ENCODE results near the gene HIGD2A.

HIGD2A gene

GRCh38 chr5:176369934-176370711, 18.4 kb upstream of the HIGD2A start:
- DNase-seq (ENCODE audit: low read depth in 2 of 2) = no peak

DNA sequence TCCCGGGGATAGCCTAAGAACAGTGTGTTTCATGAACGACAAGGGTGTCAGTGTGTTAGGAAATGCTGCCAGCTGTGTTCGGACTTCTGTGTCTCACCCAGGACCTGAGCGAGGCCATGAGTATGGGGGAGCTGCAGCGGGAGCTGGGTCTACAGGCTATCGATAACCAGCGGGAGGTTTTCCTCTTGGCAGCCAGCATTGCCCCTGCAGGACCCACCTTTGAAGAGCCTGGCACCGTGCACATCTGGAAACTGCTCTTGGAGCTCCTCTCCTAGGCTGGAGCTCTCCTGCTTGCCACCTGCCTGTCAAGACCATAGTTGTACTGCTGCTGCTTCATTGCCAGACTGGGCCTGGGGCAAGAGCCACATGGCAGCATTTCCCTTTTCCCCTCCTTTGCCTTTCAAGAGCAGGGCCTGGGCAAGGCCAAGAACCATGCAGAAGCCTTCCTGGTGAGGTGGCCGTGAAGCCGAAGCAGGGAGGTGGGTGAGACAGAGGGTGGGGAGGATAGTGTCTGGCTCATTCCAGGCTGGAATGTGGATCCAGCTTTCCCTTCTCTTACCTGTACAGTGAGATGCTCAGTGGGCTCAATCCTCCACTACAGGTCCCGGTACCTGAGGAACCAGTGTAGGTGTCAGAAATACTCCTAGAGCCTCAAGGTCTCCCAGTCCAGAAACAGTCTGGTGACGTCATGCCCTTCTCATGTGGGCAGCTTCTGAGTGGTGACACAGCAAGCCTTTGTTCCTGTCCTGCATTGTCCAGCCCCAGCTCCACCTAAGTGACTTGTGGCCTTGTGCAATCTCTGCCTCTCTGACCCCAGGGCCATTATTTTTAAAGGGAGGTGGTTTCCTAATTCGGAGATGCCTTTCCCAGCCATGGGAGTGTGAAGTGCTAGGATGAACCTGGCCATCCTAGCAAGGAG, 16.7 kb upstream of the HIGD2A start:
- DNase-seq (ENCODE audit: low read depth in 2 of 2) = no peak

- no peak for DNase-seq (ENCODE audit: low read depth in 2 of 2)
Observed at GRCh38 chr5:176373100-176373818, 15.3 kb upstream of the HIGD2A start.

GRCh38 chr5:176379881-176380280, 8.7 kb upstream of the HIGD2A start:
- no peak for DNase-seq (ENCODE audit: low read depth in 2 of 2)

DNA sequence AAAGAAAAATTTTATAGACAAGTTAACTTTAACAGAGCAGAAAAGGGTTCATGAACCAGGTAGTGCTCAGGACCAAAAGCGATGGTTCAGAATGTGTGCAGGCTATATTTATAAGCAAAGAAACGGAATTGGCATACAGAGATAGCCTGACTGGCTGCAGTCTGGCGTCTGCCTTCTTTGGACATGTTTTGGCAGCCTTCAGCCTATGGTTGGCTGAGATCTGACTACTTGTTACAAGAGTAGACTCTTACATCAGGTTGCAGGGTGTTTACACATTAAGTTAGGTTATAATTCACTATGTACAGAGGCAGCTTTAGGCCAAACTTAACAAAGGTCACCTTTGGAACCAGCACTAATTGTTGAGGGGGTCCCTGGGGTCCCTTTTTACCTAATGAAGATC, 7.1 kb upstream of the HIGD2A start:
- DNase-seq (ENCODE audit: low read depth in 2 of 2) = no peak

DNA sequence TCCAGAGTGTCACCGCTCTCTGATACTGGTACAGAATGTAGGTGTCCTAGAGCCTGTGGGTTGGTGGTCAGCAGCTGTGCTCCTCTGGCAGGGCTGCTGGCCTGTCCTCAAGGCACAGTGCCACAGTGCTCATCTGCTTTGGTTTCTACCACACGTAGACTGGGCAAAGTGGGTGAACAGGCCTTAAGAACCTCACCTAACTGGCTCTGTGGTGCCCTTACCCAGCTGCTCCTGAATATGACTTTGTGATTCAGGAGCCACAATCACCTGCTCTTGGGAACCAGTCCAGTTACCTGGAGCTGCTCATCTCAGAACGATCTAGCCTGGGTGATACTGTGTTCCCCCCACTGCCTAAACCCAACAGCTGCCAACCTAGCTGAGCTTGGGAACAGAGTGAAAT, 6.6 kb upstream of the HIGD2A start:
- no peak for DNase-seq (ENCODE audit: low read depth in 2 of 2)

GRCh38 chr5:176382721-176383120, 5.8 kb upstream of the HIGD2A start:
- no peak for DNase-seq (ENCODE audit: low read depth in 2 of 2)

DNA sequence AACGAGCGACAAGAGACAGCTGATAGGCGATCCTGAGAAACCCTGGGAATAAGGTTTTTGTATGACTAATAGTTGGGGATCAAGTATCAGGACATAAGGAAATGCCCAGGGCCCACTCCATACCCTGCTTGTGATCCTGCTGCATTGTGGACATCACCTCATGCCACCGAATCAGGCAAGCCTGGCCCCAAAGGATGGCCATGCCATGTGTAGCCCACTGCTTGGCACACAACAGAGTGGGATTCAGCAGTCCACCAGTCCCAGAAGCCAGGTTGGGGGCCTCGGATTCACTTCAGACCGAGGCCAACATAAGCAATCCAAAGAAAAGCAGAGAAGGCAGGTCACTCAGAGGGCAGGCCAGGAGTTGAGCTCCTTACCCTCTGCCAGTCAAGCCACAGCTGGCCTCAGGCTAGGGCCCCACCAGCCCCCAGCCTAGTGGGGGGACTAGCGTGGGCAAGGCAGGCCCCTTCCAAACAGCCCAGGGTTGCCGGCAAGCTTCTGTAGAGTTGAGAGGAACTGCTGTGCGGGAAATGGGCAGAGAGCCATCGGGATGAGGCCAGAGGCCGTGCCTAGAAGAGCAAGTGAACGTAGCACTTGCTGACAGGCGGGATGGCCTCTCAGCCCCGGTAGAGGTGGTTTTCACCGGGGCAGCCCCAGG, 5.2 kb upstream of the HIGD2A start:
- no peak for DNase-seq (ENCODE audit: low read depth in 2 of 2)

DNA sequence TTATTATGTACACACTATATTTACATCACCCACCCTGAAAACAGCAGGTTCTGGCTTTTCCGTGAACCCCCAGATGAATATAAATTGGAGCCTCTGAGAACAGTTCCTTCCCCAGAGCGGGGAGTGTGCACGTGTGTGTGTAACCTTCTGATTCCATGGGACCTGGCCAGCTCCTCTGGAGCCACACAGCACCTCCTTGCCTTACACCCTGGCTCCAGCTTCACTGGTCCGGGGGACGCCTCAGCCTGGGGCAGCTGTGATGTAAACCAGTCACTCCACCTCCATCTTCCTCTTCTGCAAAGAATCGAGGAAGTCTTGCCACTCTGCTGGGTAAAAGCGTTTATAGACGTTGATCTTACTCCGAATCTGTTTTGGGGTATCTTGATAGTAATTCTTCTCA, 4.6 kb upstream of the HIGD2A start:
- DNase-seq (ENCODE audit: low read depth in 2 of 2) = no peak

DNA sequence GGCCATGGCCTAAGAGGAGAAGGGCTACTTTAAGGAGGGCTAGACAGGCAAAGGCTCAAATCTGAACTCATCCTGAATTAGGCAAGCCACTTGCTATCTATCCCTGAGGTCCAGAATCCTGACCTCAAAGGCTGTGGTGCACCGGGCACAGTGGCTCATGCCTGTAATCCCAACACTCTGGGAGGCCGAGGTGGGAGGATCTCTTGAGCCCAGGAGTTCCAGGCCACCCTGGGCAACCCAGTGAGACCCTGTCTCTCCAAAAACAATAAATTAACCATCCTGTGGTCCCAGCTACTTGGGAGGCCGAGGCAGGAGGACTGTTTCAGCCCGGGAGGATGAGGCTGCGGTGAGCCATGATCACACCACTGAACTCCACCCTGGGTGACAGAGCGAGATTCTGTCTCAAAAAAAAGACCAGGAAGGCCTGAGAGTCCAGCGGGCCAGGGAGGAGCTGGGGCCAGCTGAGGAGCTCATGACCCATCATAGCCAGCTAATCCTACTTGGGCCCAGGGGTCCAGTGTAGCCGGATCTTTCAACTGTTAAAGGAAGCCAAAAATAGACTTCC, 4.1 kb upstream of the HIGD2A start:
- DNase-seq (ENCODE audit: low read depth in 2 of 2) = no peak

DNA sequence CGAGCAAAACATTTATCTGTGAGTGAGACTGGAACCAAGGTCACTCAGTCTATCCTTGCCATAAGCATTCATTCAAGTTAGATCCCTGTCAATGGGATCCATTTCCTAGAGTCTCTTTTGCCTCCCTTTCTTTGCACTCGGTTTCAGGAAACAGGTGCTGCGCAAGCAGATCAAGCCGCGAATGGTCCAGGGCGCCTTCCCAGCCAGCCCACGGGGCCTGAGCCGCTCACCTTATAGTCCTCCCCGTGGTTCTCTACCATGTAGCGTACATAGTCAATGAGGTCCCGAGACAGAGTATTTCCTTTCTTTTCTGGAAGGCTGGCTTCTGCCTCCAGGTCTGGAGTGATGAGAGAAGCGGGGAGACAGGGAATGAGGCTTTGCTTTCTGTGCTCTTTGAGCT, 3.6 kb upstream of the HIGD2A start:
- no peak for DNase-seq (ENCODE audit: low read depth in 2 of 2)

- DNase-seq (ENCODE audit: low read depth in 2 of 2) = no peak
Observed at GRCh38 chr5:176386491-176386890, 2.1 kb upstream of the HIGD2A start.

- no peak for DNase-seq (ENCODE audit: low read depth in 2 of 2)
Observed at GRCh38 chr5:176387384-176387925, 1.1 kb upstream of the HIGD2A start.

DNA sequence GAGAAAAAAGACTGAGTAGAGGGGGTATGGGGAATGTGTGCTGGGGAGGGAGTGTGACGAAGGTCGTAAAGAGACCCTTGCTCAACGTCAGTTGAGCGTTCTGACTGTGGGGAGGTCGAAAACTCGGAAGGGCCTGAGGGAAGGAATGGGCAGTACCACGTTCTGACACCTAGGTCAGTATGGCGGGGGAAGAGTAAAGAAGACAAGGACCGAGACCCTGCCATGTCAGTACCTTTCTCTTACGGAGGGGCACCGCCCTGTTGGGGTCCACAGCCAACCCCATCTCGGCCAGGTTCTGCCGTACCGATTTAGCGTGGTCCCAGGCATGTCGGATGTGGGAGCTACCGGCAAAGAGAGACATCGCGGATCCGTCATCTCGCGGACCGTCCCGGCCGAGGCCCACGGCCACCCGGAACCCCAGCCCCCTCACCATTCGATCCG, 528 bp upstream of the HIGD2A start:
- DNase-seq (ENCODE audit: low read depth in 2 of 2) = no peak

GRCh38 chr5:176389135-176390123, 878 bp downstream of the HIGD2A start:
- DNase-seq (ENCODE audit: low read depth in 2 of 2) = no peak

DNA sequence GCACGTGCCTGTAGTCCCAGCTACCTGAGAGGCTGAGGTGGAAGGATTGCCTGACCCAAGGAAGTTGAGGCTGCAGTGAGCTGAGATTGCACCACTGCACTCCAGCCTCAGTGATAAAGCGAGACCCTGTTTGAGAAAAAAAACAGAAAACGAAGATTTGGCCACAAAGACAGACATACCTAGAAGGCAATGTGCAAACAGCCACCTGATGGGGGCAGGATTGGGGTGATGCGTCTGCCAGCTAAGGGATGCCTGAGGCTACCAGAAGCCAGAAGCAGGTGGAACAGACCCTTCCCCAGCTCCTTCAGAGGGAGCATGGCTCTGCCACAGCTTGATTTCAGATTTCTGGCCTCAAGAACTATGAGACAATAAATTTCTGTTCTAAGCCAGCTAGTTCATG, 2.9 kb downstream of the HIGD2A start:
- DNase-seq (ENCODE audit: low read depth in 2 of 2) = no peak

DNA sequence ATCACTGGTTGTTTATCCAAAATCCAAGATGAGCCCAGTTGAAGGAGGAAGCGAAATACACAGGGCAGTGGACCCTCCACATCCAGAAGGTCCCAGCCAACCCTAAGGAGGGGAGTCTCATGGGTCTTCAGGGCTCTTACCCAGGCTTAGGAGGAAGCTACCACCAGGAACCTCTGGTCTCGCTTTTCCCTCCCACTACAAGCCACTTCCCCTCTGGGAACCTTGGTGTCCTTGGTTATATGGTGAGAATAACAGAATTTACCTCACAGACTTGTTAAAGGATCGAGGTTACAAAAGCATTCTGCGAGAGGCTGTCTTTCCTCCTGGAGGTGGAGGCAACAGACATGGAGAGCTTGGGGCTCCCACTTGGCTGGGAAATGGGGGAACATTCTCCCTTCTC, 3.4 kb downstream of the HIGD2A start:
- DNase-seq (ENCODE audit: low read depth in 2 of 2) = no peak

DNA sequence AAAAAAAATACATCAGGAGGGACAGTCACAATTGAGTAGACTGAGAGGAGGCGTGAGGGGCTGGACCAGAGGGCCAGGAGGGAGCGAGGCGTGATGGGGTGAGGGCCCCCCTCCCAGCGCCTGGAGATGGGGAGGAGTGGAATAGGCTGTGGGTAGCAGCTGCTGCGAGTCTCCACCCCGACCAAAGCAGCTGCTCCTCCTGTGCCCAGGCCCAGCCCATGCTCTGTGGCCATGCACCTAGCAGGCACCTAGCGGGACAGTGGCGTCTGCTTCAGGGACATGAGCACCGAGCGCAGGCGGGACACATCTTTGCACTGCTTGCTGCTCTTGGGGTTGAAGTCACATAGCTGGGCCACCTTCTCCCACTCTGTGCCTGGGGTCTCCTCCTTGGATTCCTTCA, 4.0 kb downstream of the HIGD2A start:
- DNase-seq (ENCODE audit: low read depth in 2 of 2) = no peak

- no peak for DNase-seq (ENCODE audit: low read depth in 2 of 2)
Observed at GRCh38 chr5:176394096-176394495, 5.5 kb downstream of the HIGD2A start.
